Liver (tissue), 9 donors: ENCODE measurements around the gene CEACAM21. TPM values are rescaled to one million over a fixed set of nuclear protein-coding genes. Genes with fewer than 3 reads are reported as not detected.

Experiments
- DNase-seq: peaks from one replicate; pipeline ENCODE4 v3.0.0-alpha.2; 2017; ENCODE audit warnings: low spot score
- H3K27ac ChIP-seq, 2 donors: one replicate each; pipeline ENCODE4 v1.7.0; 2013; ENCODE audit warnings: inconsistent platforms in 2 of 2, low read length in 2 of 2, control low read depth in 1 of 2, low read depth in 1 of 2, mild to moderate bottlenecking in 1 of 2
- H3K27me3 ChIP-seq, 4 donors: one replicate each; pipeline versions ENCODE4 v1.6.1 to v1.7.0; 2013; ENCODE audit warnings: low read length in 3 of 4, inconsistent platforms in 1 of 4, mild to moderate bottlenecking in 1 of 4, moderate library complexity in 1 of 4; ENCODE audit not compliant: control insufficient read depth in 4 of 4, insufficient read depth in 4 of 4
- H3K36me3 ChIP-seq, 4 donors: one replicate each; pipeline versions ENCODE4 v1.6.1 to v1.7.0; 2013; ENCODE audit warnings: low read length in 3 of 4, mild to moderate bottlenecking in 3 of 4, low read depth in 1 of 4, moderate library complexity in 1 of 4; ENCODE audit not compliant: control insufficient read depth in 4 of 4, insufficient read depth in 3 of 4
- H3K4me1 ChIP-seq, 4 donors: one replicate each; pipeline versions ENCODE4 v1.6.1 to v1.7.0; 2013; ENCODE audit warnings: low read length in 3 of 4, mild to moderate bottlenecking in 3 of 4, moderate library complexity in 1 of 4; ENCODE audit not compliant: control insufficient read depth in 4 of 4, insufficient read depth in 4 of 4
- H3K4me3 ChIP-seq, 3 donors: one replicate each; pipeline versions ENCODE4 v1.6.1 to v1.7.0; 2013; ENCODE audit warnings: low read length in 3 of 3, control low read depth in 1 of 3, low read depth in 1 of 3, mild to moderate bottlenecking in 1 of 3
- H3K9ac ChIP-seq, 2 donors: one replicate each; pipeline ENCODE4 v1.7.0; 2013; ENCODE audit warnings: low read length in 2 of 2, mild to moderate bottlenecking in 2 of 2, moderate library complexity in 2 of 2, control low read depth in 1 of 2, low read depth in 1 of 2
- H3K9me3 ChIP-seq, 4 donors: one replicate each; pipeline versions ENCODE4 v1.6.1 to v1.7.0; 2013; ENCODE audit warnings: low read length in 3 of 4; ENCODE audit not compliant: control insufficient read depth in 4 of 4
- FOXA1 ChIP-seq: IDR thresholded peaks from 2 replicates; pipeline ENCODE4 v1.6.1; 2016; ENCODE audit warnings: antibody characterized with exemption
- FOXA2 ChIP-seq: IDR thresholded peaks from 2 replicates; pipeline ENCODE4 v1.6.1; 2016; ENCODE audit warnings: antibody characterized with exemption
- GABPA ChIP-seq, 2 donors: IDR thresholded peaks in 1 of 2; conservative IDR thresholded peaks in 1 of 2; 2 replicates each; pipeline ENCODE4 v1.6.1; 2016; ENCODE audit warnings: antibody characterized with exemption in 2 of 2, mild to moderate bottlenecking in 1 of 2, moderate library complexity in 1 of 2
- HNF4G ChIP-seq: IDR thresholded peaks from 2 replicates; pipeline ENCODE4 v1.6.1; 2016; ENCODE audit warnings: antibody characterized with exemption
- JUND ChIP-seq, 2 donors: IDR thresholded peaks; 2 replicates each; pipeline ENCODE4 v1.6.1; 2016; ENCODE audit warnings: antibody characterized with exemption in 2 of 2
- NR2F2 ChIP-seq: IDR thresholded peaks from 2 replicates; pipeline ENCODE4 v1.6.1; 2016; ENCODE audit warnings: antibody characterized with exemption
- RAD21 ChIP-seq, 2 donors: IDR thresholded peaks; 2 replicates each; pipeline ENCODE4 v1.6.1; 2016; ENCODE audit warnings: antibody characterized with exemption in 2 of 2, mild to moderate bottlenecking in 2 of 2
- RXRA ChIP-seq, 2 donors: IDR thresholded peaks; 2 replicates each; pipeline ENCODE4 v1.6.1; 2017 to 2018; ENCODE audit warnings: antibody characterized with exemption in 2 of 2, mild to moderate bottlenecking in 1 of 2
- TAF1 ChIP-seq: conservative IDR thresholded peaks from 2 replicates; pipeline ENCODE4 v1.6.1; 2016; ENCODE audit warnings: antibody characterized with exemption, mild to moderate bottlenecking
- YY1 ChIP-seq: IDR thresholded peaks from 2 replicates; pipeline ENCODE4 v1.6.1; 2016; ENCODE audit warnings: antibody characterized with exemption, mild to moderate bottlenecking
- WGBS: extraction: QIAGEN DNeasy Blood & Tissue Kit; methylation state at CpG from one replicate; pipeline ENCODE4 v1.1.7; 2013; 5-methylcytosine and 5-hydroxymethylcytosine counted together
- polyA plus RNA-seq, 2 donors: library from polyadenylated mRNA; stranded (reverse) in 1 of 2; unstranded in 1 of 2; fragments of 200-250 nt in 1 of 2; fragments of >200 nt in 1 of 2; fragmentation: Nextera tagmentation in 1 of 2; extraction: Ambion mirVana in 1 of 2; gene quantifications; one replicate each; pipeline versions ENCODE4 v1.2.1 to v1.2.3, GENCODE V29; 2013 to 2015
- total RNA-seq, 2 donors: library from RNA; depleted of rRNA; stranded (reverse); fragments of >200 nt; gene quantifications; one replicate each; pipeline ENCODE4 v1.2.3, GENCODE V29; 2014
- TF ChIP-seq, protein P1 (sequence below): IDR thresholded peaks from 2 replicates; pipeline ENCODE4 v1.6.1; 2016; ENCODE audit warnings: antibody characterized with exemption
- TF ChIP-seq, protein P2 (sequence below): IDR thresholded peaks from 2 replicates; pipeline ENCODE4 v1.6.1; 2016; ENCODE audit warnings: antibody characterized with exemption
- TF ChIP-seq, protein P3 (sequence below): IDR thresholded peaks from 2 replicates; pipeline ENCODE4 v1.6.1; 2016; ENCODE audit warnings: antibody characterized with exemption, mild to moderate bottlenecking
- TF ChIP-seq, protein P4 (sequence below): fragments of 150-350 bp; IDR thresholded peaks from 2 replicates; pipeline ENCODE4 v1.5.1; 2017; ENCODE audit warnings: improper control_type of control experiment, low read depth, low read length; ENCODE audit not compliant: missing input control
- donor health status: healthy.
- donor health status: healthy.
- donor health status: healthy.
- donor health status: healthy.
- donor health status: healthy.

Gene CEACAM21
- total and polyA plus RNA-seq, 4 donors: 0.58 to 2.5 (median 1.8) TPM

DNA sequence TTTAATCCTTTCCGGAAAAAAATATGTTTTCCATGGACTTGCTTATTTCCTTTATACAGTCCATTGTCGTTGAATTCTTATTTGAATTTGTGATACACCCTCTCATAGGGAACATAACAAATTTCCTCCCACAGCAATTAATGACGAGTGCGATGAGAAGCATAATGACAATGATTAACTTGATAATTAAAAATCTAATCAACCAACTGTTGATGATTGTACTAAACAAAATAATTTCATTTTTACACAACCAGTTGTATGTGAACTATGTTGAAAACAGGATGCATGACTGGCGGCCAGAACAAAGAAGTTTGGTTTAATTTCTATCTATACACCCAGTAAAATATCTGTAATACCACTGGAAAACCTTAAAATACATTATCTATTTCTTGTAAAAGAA is 26.1 kb upstream of the CEACAM21 start:
- no peaks in the 10 kb centered on the region for H3K36me3 ChIP-seq
- peak overlapping the region in 1 of 3 donors; percentile 38 for H3K4me3 ChIP-seq
- peaks cover 0 to 3% (median 1%) of the 10 kb centered on the region in 4 donors for H3K27me3 ChIP-seq
- TF ChIP-seq, protein P1, sequence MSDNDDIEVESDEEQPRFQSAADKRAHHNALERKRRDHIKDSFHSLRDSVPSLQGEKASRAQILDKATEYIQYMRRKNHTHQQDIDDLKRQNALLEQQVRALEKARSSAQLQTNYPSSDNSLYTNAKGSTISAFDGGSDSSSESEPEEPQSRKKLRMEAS: no peak
- no peak for TF ChIP-seq FOXA2
- TF ChIP-seq RXRA (IDR thresholded peaks at IDR 0.05): no peak
- no peak for TF ChIP-seq HNF4G
- TF ChIP-seq FOXA1: no peak
- no peak for DNase-seq
- no peaks in the 10 kb centered on the region for H3K9me3 ChIP-seq
- H3K4me1 ChIP-seq: peaks cover 0 to 4% (median 1%) of the 10 kb centered on the region in 4 donors
- peak overlapping the region; percentile 23 to 54 for H3K27ac ChIP-seq
- WGBS: 63% methylated on average over 5 of the region's 5 CpGs
- H3K9ac ChIP-seq: peak overlapping the region in 1 of 2 donors; percentile 66

GRCh38 chr19:41551212-41551610 is 24.8 kb upstream of the CEACAM21 start:
- Histone ChIP-seq H3K9ac (peak overlapping the region in 1 of 2 donors; percentile 6), H3K9me3 (no peaks in the 10 kb centered on the region), H3K27ac (peak overlapping the region in 1 of 2 donors; percentile 40), H3K27me3 (peaks cover 0 to 6% (median 1%) of the 10 kb centered on the region in 4 donors), H3K36me3 (no peaks in the 10 kb centered on the region), H3K4me3 (peak overlapping the region in 1 of 3 donors; percentile 41), H3K4me1 (peaks cover 0 to 3% (median 1%) of the 10 kb centered on the region in 4 donors)
- WGBS: 84% methylated on average over 9 of the region's 9 CpGs
- DNase-seq: no peak
- TF ChIP-seq TAF1 (no peak), FOXA2 (no peak), FOXA1 (no peak), RAD21 (IDR thresholded peaks at IDR 0.05) (no peak), GABPA (IDR thresholded peaks at IDR 0.05 in 1 of 2, conservative IDR thresholded peaks at IDR 0.05 in 1 of 2) (no peak), NR2F2 (no peak), RXRA (IDR thresholded peaks at IDR 0.05) (no peak), JUND (IDR thresholded peaks at IDR 0.05) (no peak)
- TF ChIP-seq, protein P2, sequence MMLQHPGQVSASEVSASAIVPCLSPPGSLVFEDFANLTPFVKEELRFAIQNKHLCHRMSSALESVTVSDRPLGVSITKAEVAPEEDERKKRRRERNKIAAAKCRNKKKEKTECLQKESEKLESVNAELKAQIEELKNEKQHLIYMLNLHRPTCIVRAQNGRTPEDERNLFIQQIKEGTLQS: no peak
- TF ChIP-seq, protein P1: no peak
- TF ChIP-seq, protein P3, sequence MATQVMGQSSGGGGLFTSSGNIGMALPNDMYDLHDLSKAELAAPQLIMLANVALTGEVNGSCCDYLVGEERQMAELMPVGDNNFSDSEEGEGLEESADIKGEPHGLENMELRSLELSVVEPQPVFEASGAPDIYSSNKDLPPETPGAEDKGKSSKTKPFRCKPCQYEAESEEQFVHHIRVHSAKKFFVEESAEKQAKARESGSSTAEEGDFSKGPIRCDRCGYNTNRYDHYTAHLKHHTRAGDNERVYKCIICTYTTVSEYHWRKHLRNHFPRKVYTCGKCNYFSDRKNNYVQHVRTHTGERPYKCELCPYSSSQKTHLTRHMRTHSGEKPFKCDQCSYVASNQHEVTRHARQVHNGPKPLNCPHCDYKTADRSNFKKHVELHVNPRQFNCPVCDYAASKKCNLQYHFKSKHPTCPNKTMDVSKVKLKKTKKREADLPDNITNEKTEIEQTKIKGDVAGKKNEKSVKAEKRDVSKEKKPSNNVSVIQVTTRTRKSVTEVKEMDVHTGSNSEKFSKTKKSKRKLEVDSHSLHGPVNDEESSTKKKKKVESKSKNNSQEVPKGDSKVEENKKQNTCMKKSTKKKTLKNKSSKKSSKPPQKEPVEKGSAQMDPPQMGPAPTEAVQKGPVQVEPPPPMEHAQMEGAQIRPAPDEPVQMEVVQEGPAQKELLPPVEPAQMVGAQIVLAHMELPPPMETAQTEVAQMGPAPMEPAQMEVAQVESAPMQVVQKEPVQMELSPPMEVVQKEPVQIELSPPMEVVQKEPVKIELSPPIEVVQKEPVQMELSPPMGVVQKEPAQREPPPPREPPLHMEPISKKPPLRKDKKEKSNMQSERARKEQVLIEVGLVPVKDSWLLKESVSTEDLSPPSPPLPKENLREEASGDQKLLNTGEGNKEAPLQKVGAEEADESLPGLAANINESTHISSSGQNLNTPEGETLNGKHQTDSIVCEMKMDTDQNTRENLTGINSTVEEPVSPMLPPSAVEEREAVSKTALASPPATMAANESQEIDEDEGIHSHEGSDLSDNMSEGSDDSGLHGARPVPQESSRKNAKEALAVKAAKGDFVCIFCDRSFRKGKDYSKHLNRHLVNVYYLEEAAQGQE: no peak

DNA sequence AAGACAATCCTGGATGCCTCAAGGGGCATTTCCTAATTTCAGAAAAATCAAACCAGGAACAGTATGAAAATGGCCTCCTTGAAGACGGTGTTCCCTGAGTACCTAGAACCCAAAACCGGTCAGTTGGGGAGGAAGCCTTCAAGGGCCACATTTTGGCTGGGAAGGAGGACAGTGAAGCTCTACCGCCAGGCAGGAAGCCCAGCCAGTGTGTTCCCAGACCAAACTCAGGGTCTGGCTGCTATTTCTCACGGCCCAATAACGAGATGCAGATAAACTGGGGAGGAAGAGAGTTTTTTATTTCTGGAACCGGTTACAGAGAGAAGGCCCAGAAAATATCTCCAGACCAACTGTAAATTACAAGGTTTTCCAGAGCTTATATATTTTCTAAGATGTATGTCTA is 24.3 kb upstream of the CEACAM21 start:
- peaks cover 0 to 3% (median 1%) of the 10 kb centered on the region in 4 donors for H3K4me1 ChIP-seq
- TF ChIP-seq NR2F2 (no peak), GABPA (IDR thresholded peaks at IDR 0.05 in 1 of 2, conservative IDR thresholded peaks at IDR 0.05 in 1 of 2) (no peak), HNF4G (no peak), JUND (IDR thresholded peaks at IDR 0.05) (no peak), YY1 (no peak)
- TF ChIP-seq, protein P2: no peak
- TF ChIP-seq, protein P4, sequence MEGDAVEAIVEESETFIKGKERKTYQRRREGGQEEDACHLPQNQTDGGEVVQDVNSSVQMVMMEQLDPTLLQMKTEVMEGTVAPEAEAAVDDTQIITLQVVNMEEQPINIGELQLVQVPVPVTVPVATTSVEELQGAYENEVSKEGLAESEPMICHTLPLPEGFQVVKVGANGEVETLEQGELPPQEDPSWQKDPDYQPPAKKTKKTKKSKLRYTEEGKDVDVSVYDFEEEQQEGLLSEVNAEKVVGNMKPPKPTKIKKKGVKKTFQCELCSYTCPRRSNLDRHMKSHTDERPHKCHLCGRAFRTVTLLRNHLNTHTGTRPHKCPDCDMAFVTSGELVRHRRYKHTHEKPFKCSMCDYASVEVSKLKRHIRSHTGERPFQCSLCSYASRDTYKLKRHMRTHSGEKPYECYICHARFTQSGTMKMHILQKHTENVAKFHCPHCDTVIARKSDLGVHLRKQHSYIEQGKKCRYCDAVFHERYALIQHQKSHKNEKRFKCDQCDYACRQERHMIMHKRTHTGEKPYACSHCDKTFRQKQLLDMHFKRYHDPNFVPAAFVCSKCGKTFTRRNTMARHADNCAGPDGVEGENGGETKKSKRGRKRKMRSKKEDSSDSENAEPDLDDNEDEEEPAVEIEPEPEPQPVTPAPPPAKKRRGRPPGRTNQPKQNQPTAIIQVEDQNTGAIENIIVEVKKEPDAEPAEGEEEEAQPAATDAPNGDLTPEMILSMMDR: no peak
- no peaks in the 10 kb centered on the region for H3K36me3 ChIP-seq
- peak overlapping the region in 1 of 2 donors; percentile 40 for H3K27ac ChIP-seq
- H3K9me3 ChIP-seq: no peaks in the 10 kb centered on the region
- H3K4me3 ChIP-seq: no peak overlapping the region
- WGBS: 58% methylated on average over 6 of the region's 6 CpGs
- DNase-seq: no peak
- H3K9ac ChIP-seq: no peak overlapping the region
- peaks cover 0 to 6% (median 1%) of the 10 kb centered on the region in 4 donors for H3K27me3 ChIP-seq
